Endothelial cell of umbilical vein (primary cell): ENCODE results near the gene PRRG2. TPM values are rescaled to one million over a fixed set of nuclear protein-coding genes. Genes with fewer than 3 reads are reported as not detected.

Source experiments
- BruUV-seq: library from RNA; stranded (reverse); fragments of 400-500 nt; replicated peaks from 2 replicates; lab custom pipeline; 2021; lab: Mats Ljungman, UMichigan
- CTCF ChIA-PET: fragments of 300-600, 350-600 bp; sonication (Branson Sonifier 250); formaldehyde crosslinking; loops from one replicate; lab custom pipeline; 2021; ENCODE audit warnings: antibody characterized with exemption, inconsistent platforms; lab: Charles Lee
- POLR2A ChIA-PET: fragments of 300-600, 350-600 bp; sonication (Branson Sonifier 250); formaldehyde crosslinking; loops from one replicate; lab custom pipeline; 2021; ENCODE audit warnings: antibody characterized with exemption, inconsistent platforms; lab: Charles Lee
- DNase-seq: peaks from one replicate; pipeline ENCODE4 v3.0.0-alpha.2; 2011; ENCODE audit warnings: low read depth, low spot score
- FAIRE-seq: peaks from 2 replicates; lab custom pipeline; 2011; peaks lifted over from hg19 to GRCh38; lab: Jason Lieb, UNC
- H2AFZ ChIP-seq: 2 replicates; pipeline ENCODE4 v1.6.0; 2012; ENCODE audit warnings: low read depth, low read length, control low read depth, inconsistent platforms
- H3K27ac ChIP-seq: 2 replicates; pipeline ENCODE4 v1.5.1; 2011; ENCODE audit warnings: low read depth, mild to moderate bottlenecking, control low read depth, low read length, moderate library complexity; ENCODE audit not compliant: insufficient read depth
- H3K27me3 ChIP-seq, 2 experiments: 2 replicates each; pipeline versions ENCODE4 v1.6.0 to v1.6.1; 2011; ENCODE audit warnings: low read length in 2 of 2, mixed read lengths in 1 of 2; ENCODE audit not compliant: control insufficient read depth in 2 of 2, insufficient read depth in 2 of 2
- H3K36me3 ChIP-seq, 2 experiments: 2 replicates in 1 of 2; 3 replicates in 1 of 2; pipeline ENCODE4 v1.5.1; 2011; ENCODE audit warnings: low read length in 2 of 2, mild to moderate bottlenecking in 1 of 2, moderate library complexity in 1 of 2; ENCODE audit not compliant: control insufficient read depth in 2 of 2, insufficient read depth in 2 of 2; ENCODE audit errors: extremely low read depth in 1 of 2
- H3K4me1 ChIP-seq: 3 replicates; pipeline ENCODE4 v1.5.1; 2011; ENCODE audit warnings: mild to moderate bottlenecking, low read length; ENCODE audit not compliant: control insufficient read depth, insufficient read depth; ENCODE audit errors: extremely low read depth
- H3K4me2 ChIP-seq: 2 replicates; pipeline ENCODE4 v1.6.1; 2011; ENCODE audit warnings: low read length, control low read depth, mixed read lengths; ENCODE audit not compliant: insufficient read depth
- H3K4me3 ChIP-seq, 3 experiments: fragments of 200-600 bp in 1 of 3; sonication (generic), shearing (Covaris generic) in 1 of 3; replicated peaks in 1 of 3; 2 replicates each; pipeline ENCODE4 v1.5.1; 2011 to 2016; ENCODE audit warnings: control low read depth in 3 of 3, low read length in 3 of 3, mild to moderate bottlenecking in 2 of 3, inconsistent platforms in 1 of 3, low read depth in 1 of 3, moderate library complexity in 1 of 3; ENCODE audit not compliant: insufficient read depth in 1 of 3
- H3K79me2 ChIP-seq: 2 replicates; pipeline ENCODE4 v1.6.0; 2012; ENCODE audit warnings: low read length, inconsistent platforms; ENCODE audit not compliant: control insufficient read depth, insufficient read depth
- H3K9ac ChIP-seq: replicated peaks from 2 replicates; pipeline ENCODE3; 2011; ENCODE audit warnings: low read length, control low read depth; ENCODE audit not compliant: insufficient read depth; ENCODE audit errors: extremely low read depth
- H3K9me1 ChIP-seq: replicated peaks from 3 replicates; pipeline ENCODE4 v1.6.0; 2011; ENCODE audit warnings: mild to moderate bottlenecking, low read length; ENCODE audit not compliant: control insufficient read depth, insufficient read depth; ENCODE audit errors: extremely low read depth
- H3K9me3 ChIP-seq: replicated peaks from 2 replicates; pipeline ENCODE4 v1.5.1; 2012; ENCODE audit warnings: low read length, inconsistent platforms; ENCODE audit not compliant: control insufficient read depth, insufficient read depth
- H4K20me1 ChIP-seq: replicated peaks from 2 replicates; pipeline ENCODE3; 2011; ENCODE audit warnings: mild to moderate bottlenecking, low read length; ENCODE audit not compliant: control insufficient read depth, insufficient read depth; ENCODE audit errors: extremely low read depth
- EZH2 ChIP-seq: IDR thresholded peaks from 2 replicates; pipeline ENCODE4 v1.6.1; 2012; ENCODE audit warnings: borderline replicate concordance, low read depth, mild to moderate bottlenecking, moderate library complexity, low read length, inconsistent platforms; ENCODE audit not compliant: severe bottlenecking
- FOS ChIP-seq: IDR thresholded peaks from 2 replicates; pipeline ENCODE4 v1.6.1; 2011; ENCODE audit warnings: mild to moderate bottlenecking, low read length, moderate library complexity, borderline replicate concordance; ENCODE audit not compliant: insufficient read depth
- GATA2 ChIP-seq: IDR thresholded peaks from 2 replicates; pipeline ENCODE4 v1.7.0; 2011; ENCODE audit warnings: low read depth, mild to moderate bottlenecking, moderate library complexity, mixed read lengths, low read length; ENCODE audit not compliant: insufficient read length, insufficient read depth
- JUN ChIP-seq: IDR thresholded peaks from 2 replicates; pipeline ENCODE4 v1.6.1; 2011; ENCODE audit warnings: borderline replicate concordance, low read depth; ENCODE audit not compliant: insufficient read length, insufficient read depth
- MYC ChIP-seq: IDR thresholded peaks from one replicate; pipeline ENCODE4 v1.6.1; 2011; ENCODE audit warnings: mild to moderate bottlenecking, low read depth, low read length
- POLR2A ChIP-seq: IDR thresholded peaks from 2 replicates; pipeline ENCODE4 v1.6.1; 2012; ENCODE audit warnings: low read depth, mild to moderate bottlenecking, control low read depth, low read length
- POLR2AphosphoS5 ChIP-seq: IDR thresholded peaks from 2 replicates; pipeline ENCODE4 v1.6.1; 2012; ENCODE audit warnings: low read depth, mild to moderate bottlenecking, control low read depth, low read length, moderate library complexity; ENCODE audit not compliant: insufficient read depth
- dilution Hi-C: fragments of 300-500 bp; cut with MboI; formaldehyde crosslinking; loops from one replicate; pipeline ENCODE4 v1.15.0; 2019; ENCODE audit warnings: low sequenced_read_pairs; ENCODE audit not compliant: extremely low pct_ligation_motif_present
- intact Hi-C: fragments of 100-400 bp; cut with micrococcal nuclease; formaldehyde crosslinking; loops from one replicate; pipeline ENCODE4 v1.10.0; 2022
- polyA plus RNA-seq, 4 experiments: library from polyadenylated mRNA; depleted of rRNA in 3 of 4; stranded (reverse) in 3 of 4; unstranded in 1 of 4; fragments of >200 nt; gene quantifications; 2 replicates each; pipeline versions ENCODE4 v1.2.1 to v1.2.3, GENCODE V29; 2011 to 2012; ENCODE audit warnings: missing spikeins in 1 of 4
- total RNA-seq: library from RNA; stranded (reverse); gene quantifications from 2 replicates; pipeline ENCODE4 v1.2.3, GENCODE V29; 2021
- TF ChIP-seq, protein P1 (sequence below), 2 donors: IDR thresholded peaks; 1 replicate in 1 of 2; 2 replicates in 1 of 2; pipeline ENCODE4 v1.5.1; 2011; ENCODE audit warnings: low read length in 2 of 2, mild to moderate bottlenecking in 2 of 2, moderate library complexity in 2 of 2, control low read depth in 1 of 2, inconsistent platforms in 1 of 2, low read depth in 1 of 2; ENCODE audit not compliant: insufficient read depth in 1 of 2; ENCODE audit errors: extremely low read depth in 1 of 2
- TF ChIP-seq, protein P2 (sequence below): IDR thresholded peaks from 2 replicates; pipeline ENCODE4 v1.6.1; 2011; ENCODE audit not compliant: insufficient read depth, insufficient read length

The PRRG2 gene
- total and polyA plus RNA-seq, 2 donors (not counting 3 experiments of a cell fraction or from before 2014, with no cell fraction given) = 2.6 to 2.9 TPM

DNA sequence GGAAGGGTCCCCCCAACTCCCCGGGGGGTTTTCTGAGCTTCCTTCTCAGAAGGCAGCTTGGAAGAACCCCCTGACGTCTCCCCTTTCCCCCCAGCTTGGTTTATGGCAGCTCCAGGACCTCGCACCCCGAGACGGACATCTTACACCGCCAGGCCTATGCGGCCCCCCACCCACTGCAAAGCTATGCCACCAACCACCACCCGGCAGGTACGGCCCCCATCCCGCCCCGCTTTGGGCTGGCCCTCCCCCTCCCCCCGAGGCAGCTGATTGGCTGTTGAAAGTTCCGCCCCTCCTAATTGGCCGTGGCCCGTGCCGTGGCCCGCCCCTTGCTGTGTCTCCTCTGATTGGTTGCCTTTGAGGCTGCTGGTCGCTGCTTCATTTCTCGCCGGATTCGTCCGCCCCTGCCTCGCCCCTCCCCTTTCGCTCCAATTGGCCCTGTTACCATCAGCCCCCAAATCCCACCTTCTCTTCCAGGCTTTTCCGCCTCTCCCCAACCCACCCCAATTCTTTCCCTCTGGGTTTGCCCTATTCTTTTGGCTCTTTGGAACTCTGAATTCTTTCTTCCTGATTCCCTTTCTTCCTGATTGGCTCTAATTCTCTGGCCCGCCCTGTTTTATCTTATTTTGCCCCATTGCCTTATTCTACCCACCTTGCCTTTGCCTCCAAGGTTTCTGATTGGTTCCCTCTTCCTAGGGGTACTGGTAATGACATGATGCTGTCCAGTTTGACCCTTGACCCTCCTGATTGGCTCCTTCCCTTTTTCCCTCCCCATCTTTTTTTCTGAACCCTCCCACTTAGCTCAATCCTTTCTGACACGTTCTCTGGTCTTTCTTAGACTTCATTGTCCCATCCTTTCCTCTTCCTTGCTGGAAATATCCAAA lies 12.4 kb downstream of the PRRG2 start:
- H3K27ac ChIP-seq = no peak overlapping the region

More for the DNA sequence above, 12.4 kb downstream of the PRRG2 start:
- Histone ChIP-seq H3K4me1 (peaks cover 16% of the 10 kb centered on the region), H3K9me1 (no peaks in the 10 kb centered on the region), H3K27me3 (no peaks in the 10 kb centered on the region), H2AFZ (no peak overlapping the region), H4K20me1 (no peaks in the 10 kb centered on the region), H3K9ac (no peak overlapping the region), H3K9me3 (no peaks in the 10 kb centered on the region), H3K4me2 (peak overlapping the region; percentile 49), H3K4me3 (peak overlapping the region; percentile 20 to 88 (median 32)), H3K36me3 (peaks cover 7 to 16% of the 10 kb centered on the region in 2 experiments), H3K79me2 (peaks cover 44% of the 10 kb centered on the region)
- DNase-seq (peak; percentile 94), FAIRE-seq (peak; percentile 94)
- ChIA-PET POLR2A (interaction anchor here (0.6 to 1.7 kb wide), 2 partner anchors 13 to 47 kb away, joined by 3 to 7 read pairs; partner anchors contain the start of genes NOSIP and RRAS), CTCF (interaction anchor here (1.0 kb wide), 1 partner anchor 13 kb away, joined by 3 read pairs; the partner anchor contains the start of gene NOSIP)
- no TSS peak for BruUV-seq
- intact Hi-C loops = loop anchor here (1.0 to 5.0 kb wide), 2 partner anchors 21 to 274 kb away; partner anchors contain the start of gene PNKP
- dilution Hi-C loops = no loop called here
- TF ChIP-seq FOS (no peak), JUN (no peak), GATA2 (no peak), EZH2 (no peak), POLR2AphosphoS5 (no peak), POLR2A (no peak), MYC (no peak)
- TF ChIP-seq, protein P1, sequence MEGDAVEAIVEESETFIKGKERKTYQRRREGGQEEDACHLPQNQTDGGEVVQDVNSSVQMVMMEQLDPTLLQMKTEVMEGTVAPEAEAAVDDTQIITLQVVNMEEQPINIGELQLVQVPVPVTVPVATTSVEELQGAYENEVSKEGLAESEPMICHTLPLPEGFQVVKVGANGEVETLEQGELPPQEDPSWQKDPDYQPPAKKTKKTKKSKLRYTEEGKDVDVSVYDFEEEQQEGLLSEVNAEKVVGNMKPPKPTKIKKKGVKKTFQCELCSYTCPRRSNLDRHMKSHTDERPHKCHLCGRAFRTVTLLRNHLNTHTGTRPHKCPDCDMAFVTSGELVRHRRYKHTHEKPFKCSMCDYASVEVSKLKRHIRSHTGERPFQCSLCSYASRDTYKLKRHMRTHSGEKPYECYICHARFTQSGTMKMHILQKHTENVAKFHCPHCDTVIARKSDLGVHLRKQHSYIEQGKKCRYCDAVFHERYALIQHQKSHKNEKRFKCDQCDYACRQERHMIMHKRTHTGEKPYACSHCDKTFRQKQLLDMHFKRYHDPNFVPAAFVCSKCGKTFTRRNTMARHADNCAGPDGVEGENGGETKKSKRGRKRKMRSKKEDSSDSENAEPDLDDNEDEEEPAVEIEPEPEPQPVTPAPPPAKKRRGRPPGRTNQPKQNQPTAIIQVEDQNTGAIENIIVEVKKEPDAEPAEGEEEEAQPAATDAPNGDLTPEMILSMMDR (IDR thresholded peaks at IDR 0.05; ENCODE audit: extremely low read depth in 1 of 2, insufficient read depth in 1 of 2, low read depth in 1 of 2, low read length in 2 of 2) = no peak
- TF ChIP-seq, protein P2, sequence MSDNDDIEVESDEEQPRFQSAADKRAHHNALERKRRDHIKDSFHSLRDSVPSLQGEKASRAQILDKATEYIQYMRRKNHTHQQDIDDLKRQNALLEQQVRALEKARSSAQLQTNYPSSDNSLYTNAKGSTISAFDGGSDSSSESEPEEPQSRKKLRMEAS = no peak
